Lung (tissue), 12 donors: ENCODE measurements around the gene TTC36. TPM values are rescaled to one million over a fixed set of nuclear protein-coding genes. Genes with fewer than 3 reads are reported as not detected.

Experiments
- ATAC-seq: fragments of 200-7000 bp; cut with Tn5 transposase; one replicate; pipeline ENCODE4 v1.9.1; 2020; ENCODE audit warnings: moderate number of reproducible peaks; ENCODE audit not compliant: insufficient read depth, low FRiP score
- DNase-seq, 3 donors: peaks; one replicate each; pipeline ENCODE4 v3.0.0-alpha.2; 2013 to 2017
- H3K27ac ChIP-seq, 2 donors: one replicate each; pipeline ENCODE4 v1.5.1; 2013; ENCODE audit warnings: mild to moderate bottlenecking in 2 of 2, moderate library complexity in 2 of 2, control low read depth in 1 of 2, inconsistent platforms in 1 of 2, low read depth in 1 of 2, low read length in 1 of 2
- H3K27me3 ChIP-seq, 3 donors: one replicate each; pipeline ENCODE4 v1.5.1; 2013; ENCODE audit warnings: low read length in 2 of 3; ENCODE audit not compliant: control insufficient read depth in 3 of 3, insufficient read depth in 3 of 3
- H3K36me3 ChIP-seq, 4 donors: one replicate each; pipeline ENCODE4 v1.5.1; 2013; ENCODE audit warnings: low read length in 4 of 4, mild to moderate bottlenecking in 1 of 4, moderate library complexity in 1 of 4; ENCODE audit not compliant: control insufficient read depth in 4 of 4, insufficient read depth in 4 of 4
- H3K4me1 ChIP-seq, 5 donors: one replicate each; pipeline ENCODE4 v1.5.1; 2013; ENCODE audit warnings: low read length in 5 of 5, mild to moderate bottlenecking in 2 of 5, moderate library complexity in 1 of 5; ENCODE audit not compliant: control insufficient read depth in 5 of 5, insufficient read depth in 5 of 5
- H3K4me3 ChIP-seq: one replicate; pipeline ENCODE4 v1.5.1; 2013; ENCODE audit warnings: mild to moderate bottlenecking, control low read depth, moderate library complexity
- H3K9ac ChIP-seq, 2 donors: one replicate each; pipeline ENCODE4 v1.5.1; 2013; ENCODE audit warnings: low read length in 2 of 2, control low read depth in 1 of 2; ENCODE audit not compliant: insufficient read depth in 1 of 2
- H3K9me3 ChIP-seq, 4 donors: one replicate each; pipeline ENCODE4 v1.5.1; 2013; ENCODE audit warnings: low read length in 3 of 4, mild to moderate bottlenecking in 1 of 4, moderate library complexity in 1 of 4; ENCODE audit not compliant: control insufficient read depth in 4 of 4, insufficient read depth in 3 of 4
- WGBS, 2 donors: extraction: QIAGEN DNeasy Blood & Tissue Kit; methylation state at CpG; one replicate each; pipeline ENCODE4 v1.1.7; 2013; 5-methylcytosine and 5-hydroxymethylcytosine counted together
- polyA plus RNA-seq, 2 donors: library from polyadenylated mRNA; stranded (reverse); fragments of 200-250 nt; gene quantifications; one replicate each; pipeline ENCODE4 v1.2.1, GENCODE V29; 2013
- total RNA-seq, 2 donors: library from RNA; depleted of rRNA in 1 of 2; stranded (reverse); fragments of >200 nt in 1 of 2; gene quantifications; one replicate each; pipeline ENCODE4 v1.2.1, GENCODE V29; 2014 to 2021
- TF ChIP-seq, protein P1 (sequence below): IDR thresholded peaks from 2 replicates; pipeline ENCODE4 v1.5.1; 2012; ENCODE audit warnings: mild to moderate bottlenecking; ENCODE audit errors: control extremely low read depth, extremely low read depth
- donor health status: control.
- donor health status: control.
- donor health status: Bipolar disorder and iron deficiency.
- donor health status: healthy.
- donor health status: DM: yes; HTN: yes; CAD: no.

TTC36 gene
- total and polyA plus RNA-seq, 4 donors: 0.14 to 1.6 (median 0.68) TPM

DNA sequence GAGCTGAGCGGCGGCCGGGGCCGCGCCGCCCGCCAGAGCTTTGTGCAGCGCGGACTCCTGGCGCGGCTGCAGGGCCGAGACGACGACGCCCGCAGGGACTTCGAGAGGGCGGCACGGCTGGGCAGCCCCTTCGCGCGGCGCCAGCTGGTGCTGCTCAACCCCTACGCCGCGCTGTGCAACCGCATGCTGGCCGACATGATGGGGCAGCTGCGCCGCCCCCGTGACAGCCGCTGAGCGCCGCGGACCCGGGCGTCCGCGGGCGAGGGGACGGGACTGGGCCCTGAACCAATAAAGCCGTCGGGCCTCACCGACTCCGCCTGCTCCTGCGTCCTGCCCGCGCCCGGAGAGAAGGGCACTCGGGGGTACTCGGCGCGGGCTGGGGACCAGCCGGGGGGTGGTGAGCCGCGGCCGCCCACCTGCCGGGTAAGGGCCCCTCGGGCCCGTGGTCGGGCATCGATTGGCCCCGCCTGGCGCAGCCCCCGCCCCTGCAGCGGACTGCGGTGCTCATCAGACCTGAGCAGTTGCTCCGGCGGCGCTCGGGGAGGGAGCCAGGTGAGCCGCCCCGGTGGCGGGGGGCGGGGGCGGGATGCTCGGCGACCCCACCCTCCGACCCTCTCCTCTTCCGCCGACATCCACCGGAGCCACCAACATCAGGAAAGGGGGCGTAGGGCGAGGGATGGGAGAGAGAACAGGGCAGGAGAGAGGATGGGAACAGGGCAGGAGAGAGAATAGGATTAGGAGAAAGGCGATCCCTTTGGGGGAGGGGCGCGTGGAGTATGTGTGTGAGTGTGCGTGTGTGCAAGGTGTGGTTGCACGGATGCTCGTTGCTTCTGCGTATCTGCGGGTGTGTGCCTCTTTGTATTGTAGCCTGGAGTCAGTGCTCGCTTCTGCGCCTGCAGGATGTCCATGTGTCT, 3.7 kb downstream of the TTC36 start, which contains the start of gene TMEM25:
TMEM25 (plus strand) TSS at position 510 of the 914 bp plus-strand sequence. CDS start 610 bp downstream, outside the sequence.
- no peaks in the 10 kb centered on the region for H3K27me3 ChIP-seq
- TF ChIP-seq, protein P1, sequence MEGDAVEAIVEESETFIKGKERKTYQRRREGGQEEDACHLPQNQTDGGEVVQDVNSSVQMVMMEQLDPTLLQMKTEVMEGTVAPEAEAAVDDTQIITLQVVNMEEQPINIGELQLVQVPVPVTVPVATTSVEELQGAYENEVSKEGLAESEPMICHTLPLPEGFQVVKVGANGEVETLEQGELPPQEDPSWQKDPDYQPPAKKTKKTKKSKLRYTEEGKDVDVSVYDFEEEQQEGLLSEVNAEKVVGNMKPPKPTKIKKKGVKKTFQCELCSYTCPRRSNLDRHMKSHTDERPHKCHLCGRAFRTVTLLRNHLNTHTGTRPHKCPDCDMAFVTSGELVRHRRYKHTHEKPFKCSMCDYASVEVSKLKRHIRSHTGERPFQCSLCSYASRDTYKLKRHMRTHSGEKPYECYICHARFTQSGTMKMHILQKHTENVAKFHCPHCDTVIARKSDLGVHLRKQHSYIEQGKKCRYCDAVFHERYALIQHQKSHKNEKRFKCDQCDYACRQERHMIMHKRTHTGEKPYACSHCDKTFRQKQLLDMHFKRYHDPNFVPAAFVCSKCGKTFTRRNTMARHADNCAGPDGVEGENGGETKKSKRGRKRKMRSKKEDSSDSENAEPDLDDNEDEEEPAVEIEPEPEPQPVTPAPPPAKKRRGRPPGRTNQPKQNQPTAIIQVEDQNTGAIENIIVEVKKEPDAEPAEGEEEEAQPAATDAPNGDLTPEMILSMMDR: no peak
- no peaks in the 10 kb centered on the region for H3K9me3 ChIP-seq
- peak; percentile 80 for ATAC-seq
- H3K36me3 ChIP-seq: peaks cover 0 to 3% (median 1%) of the 10 kb centered on the region in 4 donors
- peak within 1 kb of the TSS; percentile 70 for H3K4me3 ChIP-seq
- peak within 1 kb of the TSS; percentile 10 to 26 for H3K27ac ChIP-seq
- peaks cover 0 to 13% (median 4%) of the 10 kb centered on the region in 5 donors for H3K4me1 ChIP-seq
- peak; percentile 55 to 71 (median 69) for DNase-seq
- WGBS, 2 donors: 1% methylated on average over 70 to 94 of the region's 94 CpGs
- peak within 1 kb of the TSS; percentile 14 to 37 for H3K9ac ChIP-seq

DNA sequence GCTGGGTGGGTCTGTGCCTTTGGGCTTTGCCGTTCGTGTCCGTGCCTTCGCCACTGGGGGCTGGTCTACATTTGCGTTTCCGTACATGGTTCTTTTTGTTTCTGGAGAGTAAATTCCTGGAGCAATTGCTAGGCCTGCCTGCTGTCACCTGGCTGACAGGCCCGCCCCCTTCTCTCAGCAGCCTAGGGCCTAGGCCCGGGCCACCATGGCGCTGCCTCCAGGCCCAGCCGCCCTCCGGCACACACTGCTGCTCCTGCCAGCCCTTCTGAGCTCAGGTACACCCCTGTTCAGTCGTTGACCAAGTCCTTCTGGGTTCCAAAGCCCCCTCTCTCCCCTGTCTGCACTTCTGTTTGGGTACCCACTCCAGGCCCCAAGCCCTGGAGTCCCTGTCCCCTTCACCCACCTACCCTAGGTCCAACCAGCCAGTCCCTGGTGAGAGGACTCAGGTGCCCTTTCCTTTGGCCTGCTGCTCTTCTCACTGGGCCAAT, 4.4 kb downstream of the TTC36 start:
- ATAC-seq (no peak), DNase-seq (no peak)
- Histone ChIP-seq H3K27ac (peak overlapping the region in 1 of 2 donors; percentile 26), H3K4me3 (peak overlapping the region; percentile 70), H3K9me3 (no peaks in the 10 kb centered on the region), H3K27me3 (no peaks in the 10 kb centered on the region), H3K36me3 (peaks cover 0 to 3% (median 1%) of the 10 kb centered on the region in 4 donors), H3K9ac (peak overlapping the region; percentile 14 to 25), H3K4me1 (peaks cover 0 to 13% (median 4%) of the 10 kb centered on the region in 5 donors)
- TF ChIP-seq, protein P1: no peak
- WGBS, 2 donors: 22 to 27% methylated on average over 12 of the region's 12 CpGs

DNA sequence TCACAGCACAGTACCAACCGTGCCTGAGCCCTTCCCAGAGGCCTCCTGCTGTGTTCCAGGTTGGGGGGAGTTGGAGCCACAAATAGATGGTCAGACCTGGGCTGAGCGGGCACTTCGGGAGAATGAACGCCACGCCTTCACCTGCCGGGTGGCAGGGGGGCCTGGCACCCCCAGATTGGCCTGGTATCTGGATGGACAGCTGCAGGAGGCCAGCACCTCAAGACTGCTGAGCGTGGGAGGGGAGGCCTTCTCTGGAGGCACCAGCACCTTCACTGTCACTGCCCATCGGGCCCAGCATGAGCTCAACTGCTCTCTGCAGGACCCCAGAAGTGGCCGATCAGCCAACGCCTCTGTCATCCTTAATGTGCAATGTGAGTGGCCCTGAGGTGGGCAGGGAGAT, 4.8 kb downstream of the TTC36 start:
- Histone ChIP-seq H3K4me1 (peaks cover 0 to 13% (median 4%) of the 10 kb centered on the region in 5 donors), H3K36me3 (peaks cover 0 to 3% (median 2%) of the 10 kb centered on the region in 4 donors), H3K4me3 (no peak overlapping the region), H3K27me3 (no peaks in the 10 kb centered on the region), H3K9ac (no peak overlapping the region), H3K27ac (peak overlapping the region in 1 of 2 donors; percentile 26), H3K9me3 (no peaks in the 10 kb centered on the region)
- DNase-seq (no peak), ATAC-seq (no peak)
- 89 to 90% methylated on average over 10 of the region's 10 CpGs for WGBS, 2 donors
- TF ChIP-seq, protein P1: no peak
